ENCODE data around the gene U2SURP. TPM values are rescaled to one million over a fixed set of nuclear protein-coding genes. Genes with fewer than 3 reads are reported as not detected.
"Not testable (repeated sequence)": the region's sequence is repeated elsewhere in the genome, so short reads cannot be mapped to it uniquely, and the experiment has no call there.

The U2SURP gene
- total RNA-seq, 1 donor from 2014 or later = 106 TPM

DNA sequence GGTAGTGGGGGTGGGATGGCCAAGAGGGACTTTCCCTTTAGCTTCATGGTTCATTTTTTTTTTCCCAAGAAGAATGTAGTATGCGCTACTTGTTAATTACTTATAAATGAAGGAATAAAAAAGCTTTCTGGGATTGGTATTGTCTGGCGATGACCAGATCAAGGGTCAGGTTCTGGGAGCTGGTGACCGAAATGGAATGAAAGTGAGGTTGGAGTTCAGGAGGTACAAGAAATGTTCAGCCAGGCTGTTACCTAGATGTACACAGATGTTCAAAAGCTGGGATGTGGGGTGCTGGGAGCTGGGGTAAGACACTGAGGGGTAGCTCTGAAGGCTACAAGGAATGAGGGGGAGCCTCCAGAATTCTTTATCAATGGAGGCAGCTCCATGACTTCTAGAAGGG is 17.1 kb upstream of the U2SURP start:
- FAIRE-seq = no peak
- DNase-seq (ENCODE audit: low read depth) = no peak

DNA sequence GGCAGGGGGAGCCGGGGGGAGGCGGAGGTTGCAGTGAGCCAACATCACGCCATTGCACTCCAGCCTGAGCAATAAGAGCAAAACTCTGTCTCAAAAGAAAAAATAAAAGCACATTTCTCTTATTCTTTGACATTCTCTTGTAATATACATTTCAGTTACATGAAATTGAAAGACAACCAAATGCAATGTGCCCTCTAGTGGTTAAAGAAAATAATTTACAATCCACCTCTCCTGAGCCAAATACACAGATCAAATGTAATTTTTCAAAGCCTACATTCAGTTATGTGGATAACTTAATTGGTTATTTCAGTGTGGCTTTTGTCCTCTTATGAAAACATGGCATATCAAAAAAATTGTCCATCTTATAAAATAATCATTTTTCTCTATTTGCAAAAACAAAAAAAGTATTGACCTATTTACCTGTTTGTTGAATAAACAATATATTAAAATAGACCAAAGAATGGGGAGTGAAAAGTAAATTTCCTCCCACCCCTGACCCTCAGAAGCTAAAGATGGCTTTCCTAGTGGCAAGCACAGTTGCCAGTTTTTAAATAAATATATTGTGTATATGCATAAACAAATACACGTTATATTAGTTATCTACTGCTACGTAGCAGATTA is 14.2 kb upstream of the U2SURP start:
- Histone ChIP-seq H3K9ac (ENCODE audit: low read length) (no peak overlapping the region), H3K4me1 (ENCODE audit: insufficient read depth, low read length) (no peaks in the 10 kb centered on the region), H4K20me1 (ENCODE audit: insufficient read depth, low read length) (no peaks in the 10 kb centered on the region), H3K4me2 (ENCODE audit: low read length) (no peak overlapping the region), H3K9me3 (ENCODE audit: insufficient read depth, low read depth, low read length) (no peaks in the 10 kb centered on the region), H3K27me3 (ENCODE audit: insufficient read depth, low read length) (no peaks in the 10 kb centered on the region), H2AFZ (ENCODE audit: low read depth, low read length) (no peak overlapping the region), H3K4me3 (ENCODE audit: insufficient read depth, low read depth, low read length) (no peak overlapping the region), H3K36me3 (ENCODE audit: insufficient read depth, low read length) (no peaks in the 10 kb centered on the region), H3K79me2 (ENCODE audit: insufficient read depth, low read length) (no peaks in the 10 kb centered on the region), H3K27ac (ENCODE audit: low read depth, low read length) (peak overlapping the region; percentile 11)
- H3K27ac Mint-ChIP-seq (ENCODE audit: unreplicated experiment) = peak overlapping the region; percentile 8
- H3K4me3 Mint-ChIP-seq (ENCODE audit: unreplicated experiment) = no peak overlapping the region
- DNase-seq (ENCODE audit: low read depth) (no peak), FAIRE-seq (peak; percentile 45)
- TF ChIP-seq EZH2 (IDR thresholded peaks at IDR 0.05; ENCODE audit: insufficient read depth, low read length) (no peak), CTCF (IDR thresholded peaks at IDR 0.05; ENCODE audit: insufficient read depth, low read depth, low read length) (peak; percentile 68)
- H3K9me3 Mint-ChIP-seq (ENCODE audit: unreplicated experiment) = no peaks in the 10 kb centered on the region
- H3K36me3 Mint-ChIP-seq (ENCODE audit: low read depth, unreplicated experiment) = no peaks in the 10 kb centered on the region
- H3K27me3 Mint-ChIP-seq (ENCODE audit: low read depth, unreplicated experiment) = peaks cover 5% of the 10 kb centered on the region
- peaks cover 4% of the 10 kb centered on the region for H3K4me1 Mint-ChIP-seq (ENCODE audit: low read depth, unreplicated experiment)

More for the DNA sequence above, 17.1 kb upstream of the U2SURP start:
- Histone ChIP-seq H3K27me3 (ENCODE audit: insufficient read depth, low read length) (no peaks in the 10 kb centered on the region), H2AFZ (ENCODE audit: low read depth, low read length) (no peak overlapping the region), H3K4me1 (ENCODE audit: insufficient read depth, low read length) (no peaks in the 10 kb centered on the region), H3K4me3 (ENCODE audit: insufficient read depth, low read depth, low read length) (no peak overlapping the region), H3K27ac (ENCODE audit: low read depth, low read length) (no peak overlapping the region), H4K20me1 (ENCODE audit: insufficient read depth, low read length) (no peaks in the 10 kb centered on the region), H3K4me2 (ENCODE audit: low read length) (no peak overlapping the region), H3K36me3 (ENCODE audit: insufficient read depth, low read length) (no peaks in the 10 kb centered on the region), H3K79me2 (ENCODE audit: insufficient read depth, low read length) (no peaks in the 10 kb centered on the region), H3K9me3 (ENCODE audit: insufficient read depth, low read depth, low read length) (no peaks in the 10 kb centered on the region), H3K9ac (ENCODE audit: low read length) (no peak overlapping the region)
- H3K4me1 Mint-ChIP-seq (ENCODE audit: low read depth, unreplicated experiment) = peaks cover 7% of the 10 kb centered on the region
- H3K36me3 Mint-ChIP-seq (ENCODE audit: low read depth, unreplicated experiment) = no peaks in the 10 kb centered on the region
- H3K4me3 Mint-ChIP-seq (ENCODE audit: unreplicated experiment) = no peak overlapping the region
- TF ChIP-seq EZH2 (IDR thresholded peaks at IDR 0.05; ENCODE audit: insufficient read depth, low read length) (no peak), CTCF (IDR thresholded peaks at IDR 0.05; ENCODE audit: insufficient read depth, low read depth, low read length) (no peak)
- H3K27me3 Mint-ChIP-seq (ENCODE audit: low read depth, unreplicated experiment) = peaks cover 5% of the 10 kb centered on the region
- no peak overlapping the region for H3K27ac Mint-ChIP-seq (ENCODE audit: unreplicated experiment)
- H3K9me3 Mint-ChIP-seq (ENCODE audit: unreplicated experiment) = no peaks in the 10 kb centered on the region

DNA sequence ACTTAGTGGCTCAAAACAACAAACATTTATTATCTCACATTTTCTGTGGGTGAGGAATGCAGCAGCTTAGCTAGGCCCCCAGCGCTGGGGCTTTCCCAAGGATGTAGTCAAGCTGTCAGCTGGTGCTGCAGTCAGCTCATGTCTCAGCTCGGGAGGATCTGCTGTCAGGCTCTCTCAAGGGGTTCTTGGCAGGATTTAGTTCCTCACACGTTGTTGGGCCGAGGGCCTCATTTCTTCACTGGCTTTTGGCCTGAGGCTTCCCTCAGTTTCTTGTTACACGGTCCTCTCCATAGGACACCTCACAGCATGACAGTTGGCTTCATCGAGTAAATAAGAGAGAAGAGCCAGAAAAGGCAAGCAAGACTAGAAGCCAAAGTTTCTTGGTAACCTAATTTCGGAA is 13.7 kb upstream of the U2SURP start:
- peaks cover 4% of the 10 kb centered on the region for H3K4me1 Mint-ChIP-seq (ENCODE audit: low read depth, unreplicated experiment)
- no peaks in the 10 kb centered on the region for H3K79me2 ChIP-seq (ENCODE audit: insufficient read depth, low read length)
- H3K27me3 ChIP-seq (ENCODE audit: insufficient read depth, low read length) = no peaks in the 10 kb centered on the region
- no peak overlapping the region for H3K9ac ChIP-seq (ENCODE audit: low read length)
- no peak overlapping the region for H3K4me3 ChIP-seq (ENCODE audit: insufficient read depth, low read depth, low read length)
- no peaks in the 10 kb centered on the region for H4K20me1 ChIP-seq (ENCODE audit: insufficient read depth, low read length)
- no peak overlapping the region for H3K4me2 ChIP-seq (ENCODE audit: low read length)
- FAIRE-seq = no peak
- TF ChIP-seq EZH2 (IDR thresholded peaks at IDR 0.05; ENCODE audit: insufficient read depth, low read length) (no peak), CTCF (IDR thresholded peaks at IDR 0.05; ENCODE audit: insufficient read depth, low read depth, low read length) (no peak)
- H3K27ac Mint-ChIP-seq (ENCODE audit: unreplicated experiment) = peak overlapping the region; percentile 8
- H3K9me3 ChIP-seq (ENCODE audit: insufficient read depth, low read depth, low read length) = no peaks in the 10 kb centered on the region
- DNase-seq (ENCODE audit: low read depth) = no peak
- H2AFZ ChIP-seq (ENCODE audit: low read depth, low read length) = no peak overlapping the region
- H3K27me3 Mint-ChIP-seq (ENCODE audit: low read depth, unreplicated experiment) = peaks cover 2% of the 10 kb centered on the region
- no peaks in the 10 kb centered on the region for H3K36me3 ChIP-seq (ENCODE audit: insufficient read depth, low read length)
- H3K27ac ChIP-seq (ENCODE audit: low read depth, low read length) = no peak overlapping the region
- H3K4me3 Mint-ChIP-seq (ENCODE audit: unreplicated experiment) = no peak overlapping the region
- no peaks in the 10 kb centered on the region for H3K4me1 ChIP-seq (ENCODE audit: insufficient read depth, low read length)
- no peaks in the 10 kb centered on the region for H3K36me3 Mint-ChIP-seq (ENCODE audit: low read depth, unreplicated experiment)
- H3K9me3 Mint-ChIP-seq (ENCODE audit: unreplicated experiment) = no peaks in the 10 kb centered on the region

DNA sequence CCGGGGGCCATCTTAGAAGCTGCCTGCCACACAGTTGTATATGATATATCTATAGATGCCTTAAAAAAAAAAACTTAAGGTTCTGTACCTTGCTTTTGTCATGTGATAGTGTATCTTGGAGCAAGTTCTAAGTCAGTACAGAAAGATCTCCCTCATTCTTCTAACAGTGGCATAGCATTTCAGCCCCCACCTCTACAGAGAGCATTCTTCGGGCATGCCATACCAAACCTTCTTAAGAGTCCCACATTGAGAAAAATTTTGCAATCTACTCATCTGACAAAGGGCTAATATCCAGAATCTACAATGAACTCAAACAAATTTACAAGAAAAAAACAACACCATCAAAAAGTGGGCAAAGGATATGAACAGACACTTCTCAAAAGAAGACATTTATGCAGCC is 13.1 kb upstream of the U2SURP start:
- not testable (repeated sequence) for H4K20me1 ChIP-seq (ENCODE audit: insufficient read depth, low read length); H3K27ac Mint-ChIP-seq (ENCODE audit: unreplicated experiment); H3K9me3 Mint-ChIP-seq (ENCODE audit: unreplicated experiment); DNase-seq (ENCODE audit: low read depth); H3K27ac ChIP-seq (ENCODE audit: low read depth, low read length); FAIRE-seq; H3K9me3 ChIP-seq (ENCODE audit: insufficient read depth, low read depth, low read length); H3K4me1 ChIP-seq (ENCODE audit: insufficient read depth, low read length); H3K9ac ChIP-seq (ENCODE audit: low read length); H3K27me3 ChIP-seq (ENCODE audit: insufficient read depth, low read length); H3K4me2 ChIP-seq (ENCODE audit: low read length); H2AFZ ChIP-seq (ENCODE audit: low read depth, low read length); H3K4me3 Mint-ChIP-seq (ENCODE audit: unreplicated experiment); H3K27me3 Mint-ChIP-seq (ENCODE audit: low read depth, unreplicated experiment); H3K79me2 ChIP-seq (ENCODE audit: insufficient read depth, low read length); H3K36me3 Mint-ChIP-seq (ENCODE audit: low read depth, unreplicated experiment); H3K36me3 ChIP-seq (ENCODE audit: insufficient read depth, low read length); H3K4me1 Mint-ChIP-seq (ENCODE audit: low read depth, unreplicated experiment); H3K4me3 ChIP-seq (ENCODE audit: insufficient read depth, low read depth, low read length)

All from astrocyte (in vitro differentiated cells and primary cell).